ENCODE results near the gene PDCD6IP. TPM values are rescaled to one million over a fixed set of nuclear protein-coding genes. Genes with fewer than 3 reads are reported as not detected.

The PDCD6IP gene
- total RNA-seq, 1 donor from 2014 or later: 296 TPM

DNA sequence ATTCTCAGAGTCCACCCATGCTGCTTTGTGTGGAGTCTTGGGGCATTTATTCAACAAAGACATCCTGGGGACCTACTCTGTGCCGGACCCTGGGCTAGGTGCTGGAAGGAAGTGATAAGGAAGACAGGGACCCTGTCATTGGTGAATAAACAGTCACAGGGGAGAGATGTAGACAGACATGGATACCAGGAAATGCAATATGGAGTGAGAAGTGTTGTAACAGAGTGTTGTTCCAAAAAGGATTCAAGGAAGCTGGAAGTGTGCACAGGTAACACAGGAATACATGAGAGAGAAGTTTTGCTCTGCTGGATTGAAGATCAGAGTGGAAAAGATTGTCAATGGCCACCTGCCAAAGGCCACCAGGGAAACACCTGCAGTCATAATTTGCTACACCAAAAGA lies 89.0 kb downstream of the PDCD6IP start:
- H3K27ac ChIP-seq: no peak overlapping the region
- TF ChIP-seq, protein P1, sequence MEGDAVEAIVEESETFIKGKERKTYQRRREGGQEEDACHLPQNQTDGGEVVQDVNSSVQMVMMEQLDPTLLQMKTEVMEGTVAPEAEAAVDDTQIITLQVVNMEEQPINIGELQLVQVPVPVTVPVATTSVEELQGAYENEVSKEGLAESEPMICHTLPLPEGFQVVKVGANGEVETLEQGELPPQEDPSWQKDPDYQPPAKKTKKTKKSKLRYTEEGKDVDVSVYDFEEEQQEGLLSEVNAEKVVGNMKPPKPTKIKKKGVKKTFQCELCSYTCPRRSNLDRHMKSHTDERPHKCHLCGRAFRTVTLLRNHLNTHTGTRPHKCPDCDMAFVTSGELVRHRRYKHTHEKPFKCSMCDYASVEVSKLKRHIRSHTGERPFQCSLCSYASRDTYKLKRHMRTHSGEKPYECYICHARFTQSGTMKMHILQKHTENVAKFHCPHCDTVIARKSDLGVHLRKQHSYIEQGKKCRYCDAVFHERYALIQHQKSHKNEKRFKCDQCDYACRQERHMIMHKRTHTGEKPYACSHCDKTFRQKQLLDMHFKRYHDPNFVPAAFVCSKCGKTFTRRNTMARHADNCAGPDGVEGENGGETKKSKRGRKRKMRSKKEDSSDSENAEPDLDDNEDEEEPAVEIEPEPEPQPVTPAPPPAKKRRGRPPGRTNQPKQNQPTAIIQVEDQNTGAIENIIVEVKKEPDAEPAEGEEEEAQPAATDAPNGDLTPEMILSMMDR (IDR thresholded peaks at IDR 0.05): no peak
- intact Hi-C loops (cut with DNase I): no loop called here

DNA sequence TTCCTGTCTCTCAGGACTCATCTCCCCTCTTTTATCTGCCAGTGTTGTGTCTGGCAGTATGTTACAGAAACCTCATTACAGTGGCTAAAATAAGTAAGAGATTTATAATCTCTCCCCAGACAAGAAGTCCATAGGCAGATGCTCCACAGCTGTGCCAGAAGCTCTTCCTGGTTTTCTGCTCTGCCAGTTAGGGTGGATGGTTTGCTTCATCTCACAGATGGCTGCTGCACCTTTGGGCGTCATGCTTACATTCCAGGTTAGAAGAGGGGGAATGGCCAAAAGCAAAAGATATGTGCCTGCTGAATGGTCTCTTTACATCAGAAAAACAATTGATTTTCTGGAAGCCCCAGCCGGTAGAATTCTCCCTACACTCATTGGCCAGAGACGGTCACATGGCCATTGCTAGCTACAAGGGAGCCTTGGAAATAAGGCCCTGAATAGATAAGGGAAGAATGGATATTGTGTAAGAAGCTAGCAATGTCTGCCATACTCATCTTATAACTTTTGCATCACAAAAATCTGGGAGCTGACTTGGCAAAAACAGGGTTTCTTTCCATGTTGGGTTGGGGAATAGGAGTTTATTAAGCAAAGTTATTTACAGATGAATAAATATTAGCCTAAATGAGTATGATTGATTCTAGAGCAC lies 91.1 kb downstream of the PDCD6IP start:
- Histone ChIP-seq H3K4me3 (no peak overlapping the region), H3K9me3 (no peaks in the 10 kb centered on the region), H3K27ac (no peak overlapping the region), H3K27me3 (ENCODE audit: low read depth) (no peaks in the 10 kb centered on the region), H3K4me1 (no peaks in the 10 kb centered on the region), H3K36me3 (no peaks in the 10 kb centered on the region)
- DNase-seq (no peak), ATAC-seq (no peak)
- TF ChIP-seq, protein P1 (IDR thresholded peaks at IDR 0.05): no peak
- intact Hi-C loops (cut with DNase I): no loop called here

More for the DNA sequence above, 89.0 kb downstream of the PDCD6IP start:
- H3K4me1 ChIP-seq: peaks cover 7% of the 10 kb centered on the region
- no peak overlapping the region for H3K4me3 ChIP-seq
- H3K27me3 ChIP-seq (ENCODE audit: low read depth): no peaks in the 10 kb centered on the region
- H3K36me3 ChIP-seq: no peaks in the 10 kb centered on the region
- DNase-seq (no peak), ATAC-seq (no peak)
- no peaks in the 10 kb centered on the region for H3K9me3 ChIP-seq

DNA sequence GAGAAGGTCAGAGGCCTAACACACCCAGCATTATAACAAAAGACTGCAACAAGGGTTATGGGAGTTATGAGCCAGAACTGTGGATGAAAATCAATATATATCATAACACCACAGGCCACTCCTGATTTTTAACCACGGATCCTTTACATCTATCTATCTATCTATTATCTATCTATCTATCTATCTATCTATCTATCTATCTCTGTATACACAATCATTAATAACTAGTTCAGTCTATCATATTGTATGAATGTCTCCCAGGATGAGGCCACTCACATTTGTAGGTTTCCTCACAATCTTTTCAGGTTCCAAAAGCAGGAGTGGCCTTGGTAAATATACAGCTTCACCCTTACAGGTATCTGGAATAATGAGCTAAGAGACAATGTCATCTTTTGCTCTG lies 94.2 kb downstream of the PDCD6IP start:
- Histone ChIP-seq H3K27me3 (ENCODE audit: low read depth) (no peaks in the 10 kb centered on the region), H3K4me3 (no peak overlapping the region), H3K4me1 (no peaks in the 10 kb centered on the region), H3K27ac (no peak overlapping the region), H3K9me3 (no peaks in the 10 kb centered on the region), H3K36me3 (no peaks in the 10 kb centered on the region)
- no peak for ATAC-seq
- intact Hi-C loops (cut with DNase I): no loop called here
- TF ChIP-seq, protein P1 (IDR thresholded peaks at IDR 0.05): no peak
- no peak for DNase-seq

DNA sequence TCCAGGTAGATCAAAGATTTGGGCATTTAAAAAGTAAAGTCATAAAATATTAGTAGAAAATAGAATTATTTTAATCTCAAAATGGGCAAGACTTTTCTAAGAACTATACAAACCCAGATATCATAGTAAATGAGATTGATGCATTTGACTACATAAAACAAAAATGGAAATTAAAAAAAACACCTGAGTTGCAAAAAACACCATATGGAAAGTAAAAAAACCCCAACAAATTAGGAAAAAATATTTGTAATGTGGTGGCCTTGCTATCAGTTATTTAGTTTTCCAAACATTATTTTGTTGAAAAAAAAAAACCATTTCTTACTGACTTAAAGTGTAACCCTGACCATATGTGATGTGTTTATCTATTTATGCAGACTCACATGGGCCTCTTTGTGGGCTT lies 97.2 kb downstream of the PDCD6IP start:
- Histone ChIP-seq H3K9me3 (no peaks in the 10 kb centered on the region), H3K4me3 (no peak overlapping the region), H3K4me1 (no peaks in the 10 kb centered on the region), H3K27me3 (ENCODE audit: low read depth) (no peaks in the 10 kb centered on the region), H3K36me3 (no peaks in the 10 kb centered on the region), H3K27ac (no peak overlapping the region)
- no peak for ATAC-seq
- intact Hi-C loops (cut with DNase I): no loop called here
- TF ChIP-seq, protein P1 (IDR thresholded peaks at IDR 0.05): no peak
- DNase-seq: no peak

DNA sequence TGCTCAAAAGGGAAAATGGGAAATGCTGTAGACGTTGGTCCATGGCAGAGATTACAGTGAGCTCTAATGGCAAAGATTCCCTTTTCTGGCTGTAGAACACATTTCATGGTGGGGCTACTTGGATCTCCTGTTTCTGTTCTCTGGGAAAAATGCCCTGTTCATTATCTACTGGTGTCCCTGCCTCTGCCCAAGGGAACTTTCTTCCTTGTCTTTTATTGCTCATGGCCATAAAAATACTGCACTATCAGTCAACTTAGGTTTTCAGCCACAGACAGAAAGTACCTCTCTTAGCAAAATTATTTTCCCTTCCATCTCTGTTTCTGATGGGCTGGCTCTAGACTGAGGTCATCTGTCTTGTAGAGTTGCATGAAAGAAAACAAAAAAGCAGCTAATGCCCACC lies 98.9 kb downstream of the PDCD6IP start:
- Histone ChIP-seq H3K27ac (no peak overlapping the region), H3K36me3 (no peaks in the 10 kb centered on the region), H3K4me3 (no peak overlapping the region), H3K4me1 (no peaks in the 10 kb centered on the region), H3K9me3 (no peaks in the 10 kb centered on the region), H3K27me3 (ENCODE audit: low read depth) (no peaks in the 10 kb centered on the region)
- DNase-seq: no peak
- TF ChIP-seq, protein P1 (IDR thresholded peaks at IDR 0.05): no peak
- ATAC-seq: no peak
- intact Hi-C loops (cut with DNase I): no loop called here

All from lower lobe of right lung (tissue), 2 donors.